Measurements from ENCODE around the gene ZNF709.

ZNF709 gene

GRCh38 chr19:12411893-12412292, 72.7 kb downstream of the ZNF709 start:
- TF ChIP-seq CTCF (IDR thresholded peaks at IDR 0.05; ENCODE audit: insufficient read depth, low read length, poor library complexity, severe bottlenecking), result no peak
- DNase-seq (ENCODE audit: extremely low read depth, insufficient read length), result no peak
- Histone ChIP-seq H3K27me3 (replicated peaks; ENCODE audit: control insufficient read depth, insufficient read depth, low read length) (no peaks in the 10 kb centered on the region), H3K4me3 (replicated peaks; ENCODE audit: low read depth, low read length) (no peak overlapping the region), H3K36me3 (ENCODE audit: control insufficient read depth, insufficient read depth, low read length) (no peaks in the 10 kb centered on the region)

Measured in GM06990 (cell line).